Measurements from ENCODE around the gene GIN1.
A peak's percentile ranks its signal among the peaks of the same experiment; 100 is the strongest.

GIN1 gene

DNA sequence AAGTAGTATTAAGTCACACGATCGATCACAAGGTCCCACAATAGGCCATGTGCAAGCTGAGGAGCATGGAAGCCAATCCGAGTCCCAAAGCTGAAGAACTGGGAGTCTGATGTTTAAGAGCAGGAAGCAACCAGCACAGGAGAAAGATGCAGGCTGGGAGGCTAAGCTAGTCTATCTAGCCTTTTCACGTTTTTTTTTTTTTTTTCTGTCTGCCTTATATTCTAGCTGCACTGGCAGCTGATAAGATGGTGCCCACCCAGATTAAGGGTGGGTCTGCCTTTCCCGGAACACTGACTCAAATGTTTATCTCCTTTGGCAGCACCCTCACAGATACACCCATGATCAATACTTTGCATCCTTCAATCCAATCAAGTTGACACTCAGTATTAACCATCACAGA, 6.6 kb upstream of the GIN1 start:
- H3K4me2 ChIP-seq (ENCODE audit: low read depth, low read length) = no peak overlapping the region
- H3K4me3 ChIP-seq (ENCODE audit: low read length) = no peak overlapping the region
- H2AFZ ChIP-seq (ENCODE audit: low read length) = no peak overlapping the region
- peaks cover 46% of the 10 kb centered on the region for H3K79me2 ChIP-seq (ENCODE audit: low read length)
- peaks cover 10% of the 10 kb centered on the region; the same call in 1 of the 2 replicates for H3K4me1 ChIP-seq (ENCODE audit: low read length)
- no peaks in the 10 kb centered on the region for H3K9me2 ChIP-seq (replicated peaks; ENCODE audit: insufficient read depth, low read length)
- H3K9ac ChIP-seq (ENCODE audit: low read length) = no peak overlapping the region
- DNase-seq = no peak
- TF ChIP-seq EZH2phosphoT487 (IDR thresholded peaks at IDR 0.05; ENCODE audit: low read length) = no peak
- no peak for TF ChIP-seq EZH2 (optimal IDR thresholded peaks at IDR 0.05; ENCODE audit: low read depth, low read length)
- TF ChIP-seq CTCF (IDR thresholded peaks at IDR 0.05; ENCODE audit: low read length) = no peak
- no peaks in the 10 kb centered on the region for H3K9me3 ChIP-seq (replicated peaks; ENCODE audit: insufficient read depth, low read length)
- no peaks in the 10 kb centered on the region for H3K27me3 ChIP-seq (replicated peaks; ENCODE audit: insufficient read depth, low read length)
- 0 out of 2 replicates have a peak, but pooled peaks cover 2% of the 10 kb centered on the region for H3K36me3 ChIP-seq (replicated peaks; ENCODE audit: insufficient read depth, low read length)
- no peaks in the 10 kb centered on the region for H3F3A ChIP-seq (ENCODE audit: insufficient read depth, low read length)
- no peaks in the 10 kb centered on the region for H4K20me1 ChIP-seq (ENCODE audit: insufficient read depth, low read length)
- H3K27ac ChIP-seq (ENCODE audit: low read length) = no peak overlapping the region

DNA sequence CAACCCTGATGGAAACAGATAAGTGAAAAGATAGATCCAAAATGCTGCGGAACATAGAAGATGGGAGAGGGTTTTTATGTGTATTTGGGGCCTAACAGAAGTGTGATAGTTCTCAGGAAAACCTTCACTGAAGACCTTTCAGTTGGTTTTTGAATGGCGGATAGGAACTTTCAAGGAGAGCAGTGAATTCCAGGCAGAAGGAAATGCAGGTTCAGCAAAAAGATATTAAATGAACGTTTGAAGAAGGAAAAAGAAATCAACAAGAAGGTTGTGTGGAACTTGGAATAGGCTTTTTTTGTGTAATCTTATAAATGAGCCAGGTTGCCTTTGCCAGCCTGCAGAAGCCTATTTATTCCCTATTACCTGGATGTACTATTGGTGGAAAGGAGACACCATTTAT, 2.3 kb upstream of the GIN1 start:
- Histone ChIP-seq H3K27me3 (replicated peaks; ENCODE audit: insufficient read depth, low read length) (no peaks in the 10 kb centered on the region), H3K4me3 (ENCODE audit: low read length) (no peak overlapping the region), H2AFZ (ENCODE audit: low read length) (no peak overlapping the region), H3K9me3 (replicated peaks; ENCODE audit: insufficient read depth, low read length) (no peaks in the 10 kb centered on the region), H3K9me2 (replicated peaks; ENCODE audit: insufficient read depth, low read length) (no peaks in the 10 kb centered on the region), H3K4me1 (ENCODE audit: low read length) (peaks cover 14% of the 10 kb centered on the region), H3K79me2 (ENCODE audit: low read length) (peaks cover 61% of the 10 kb centered on the region), H3K27ac (ENCODE audit: low read length) (no peak overlapping the region), H3K4me2 (ENCODE audit: low read depth, low read length) (peak overlapping the region; percentile 83; the same call in 1 of the 2 replicates), H3K36me3 (replicated peaks; ENCODE audit: insufficient read depth, low read length) (no peaks in the 10 kb centered on the region), H3F3A (ENCODE audit: insufficient read depth, low read length) (peaks cover 14% of the 10 kb centered on the region), H3K9ac (ENCODE audit: low read length) (no peak overlapping the region), H4K20me1 (ENCODE audit: insufficient read depth, low read length) (no peaks in the 10 kb centered on the region)
- DNase-seq = no peak
- no peak for TF ChIP-seq CTCF (IDR thresholded peaks at IDR 0.05; ENCODE audit: low read length)
- TF ChIP-seq EZH2 (optimal IDR thresholded peaks at IDR 0.05; ENCODE audit: low read depth, low read length) = no peak
- no peak for TF ChIP-seq EZH2phosphoT487 (IDR thresholded peaks at IDR 0.05; ENCODE audit: low read length)

DNA sequence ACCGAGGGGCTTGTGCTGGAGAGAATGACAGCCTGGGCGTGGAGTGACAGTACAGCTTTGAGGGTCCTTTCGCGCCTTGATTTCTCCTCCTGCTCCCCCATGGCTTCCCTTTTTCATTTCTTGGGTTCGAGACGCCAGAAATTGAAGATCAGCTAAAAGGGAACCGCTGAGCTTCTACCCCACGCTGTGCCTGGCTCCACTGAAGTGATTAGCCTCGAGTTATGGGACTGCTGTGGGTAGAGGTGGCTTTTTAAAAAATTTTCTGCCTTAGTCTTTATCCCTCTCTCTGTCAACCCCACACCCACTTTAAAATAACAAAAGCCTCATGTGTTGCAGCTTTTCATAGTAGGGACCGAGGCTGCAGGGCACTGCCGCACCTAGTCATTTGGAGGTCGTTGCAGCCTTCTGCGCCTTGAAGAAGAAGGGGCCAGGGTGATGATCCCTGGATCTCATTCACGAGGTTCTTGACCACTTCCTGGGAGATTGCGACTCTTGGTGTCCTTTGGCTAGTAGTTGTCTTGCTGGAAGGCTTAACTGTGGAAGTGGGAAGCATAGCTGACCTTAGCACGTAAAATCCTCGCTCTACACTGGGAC, 766 bp upstream of the GIN1 start:
- Histone ChIP-seq H3K9me2 (replicated peaks; ENCODE audit: insufficient read depth, low read length) (no peaks in the 10 kb centered on the region), H3K36me3 (replicated peaks; ENCODE audit: insufficient read depth, low read length) (no peaks in the 10 kb centered on the region), H3K4me1 (ENCODE audit: low read length) (peaks cover 14% of the 10 kb centered on the region), H3K4me2 (ENCODE audit: low read depth, low read length) (peak overlapping the region; percentile 83), H3K79me2 (ENCODE audit: low read length) (peaks cover 71% of the 10 kb centered on the region), H3K27me3 (replicated peaks; ENCODE audit: insufficient read depth, low read length) (no peaks in the 10 kb centered on the region), H4K20me1 (ENCODE audit: insufficient read depth, low read length) (no peaks in the 10 kb centered on the region), H3K9ac (ENCODE audit: low read length) (peak overlapping the region; percentile 94), H3F3A (ENCODE audit: insufficient read depth, low read length) (peaks cover 14% of the 10 kb centered on the region), H3K9me3 (replicated peaks; ENCODE audit: insufficient read depth, low read length) (no peaks in the 10 kb centered on the region), H2AFZ (ENCODE audit: low read length) (peak overlapping the region; percentile 72), H3K27ac (ENCODE audit: low read length) (peak overlapping the region; percentile 98; the same call in 1 of the 2 replicates), H3K4me3 (ENCODE audit: low read length) (peak overlapping the region; percentile 73)
- no peak for DNase-seq
- no peak for TF ChIP-seq EZH2phosphoT487 (IDR thresholded peaks at IDR 0.05; ENCODE audit: low read length)
- no peak for TF ChIP-seq CTCF (IDR thresholded peaks at IDR 0.05; ENCODE audit: low read length)
- no peak for TF ChIP-seq EZH2 (optimal IDR thresholded peaks at IDR 0.05; ENCODE audit: low read depth, low read length)
